Suprapubic skin (tissue), 4 donors: ENCODE data around the gene PTPRJ. TPM values are rescaled to one million over a fixed set of nuclear protein-coding genes. Genes with fewer than 3 reads are reported as not detected.

Experiments
- DNase-seq, 2 donors: peaks; one replicate each; pipeline ENCODE4 v3.0.0-alpha.2; 2019; ENCODE audit warnings: low spot score in 2 of 2
- H3K27ac ChIP-seq: fragments of 200-600 bp; sonication (generic); one replicate; pipeline ENCODE4 v1.5.1; 2019
- H3K27me3 ChIP-seq: fragments of 200-600 bp; sonication (generic); one replicate; pipeline ENCODE4 v1.5.1; 2019
- H3K36me3 ChIP-seq: fragments of 200-600 bp; sonication (generic); one replicate; pipeline ENCODE4 v1.5.1; 2019
- H3K4me1 ChIP-seq: fragments of 200-600 bp; sonication (generic); one replicate; pipeline ENCODE4 v1.5.1; 2019
- H3K4me3 ChIP-seq: fragments of 200-600 bp; sonication (generic); one replicate; pipeline ENCODE4 v1.5.1; 2019; ENCODE audit warnings: mild to moderate bottlenecking
- H3K9me3 ChIP-seq: fragments of 200-600 bp; sonication (generic); one replicate; pipeline ENCODE4 v1.5.1; 2019
- CTCF ChIP-seq, 2 donors: fragments of 200-600 bp in 1 of 2; fragments of 450-650 bp in 1 of 2; sonication (generic) in 1 of 2; IDR thresholded peaks; one replicate each; pipeline ENCODE4 v1.5.1; 2016 to 2019; ENCODE audit warnings: antibody characterized with exemption in 2 of 2, mild to moderate bottlenecking in 1 of 2, moderate library complexity in 1 of 2
- EP300 ChIP-seq: sonication (generic); formaldehyde crosslinking; IDR thresholded peaks from one replicate; pipeline ENCODE4 v1.6.1; 2017; ENCODE audit warnings: antibody characterized with exemption
- POLR2A ChIP-seq, 2 donors: fragments of 450-650 bp; IDR thresholded peaks; one replicate each; pipeline ENCODE4 v1.6.1; 2017; ENCODE audit warnings: antibody characterized with exemption in 2 of 2, mild to moderate bottlenecking in 2 of 2, moderate library complexity in 2 of 2
- POLR2AphosphoS5 ChIP-seq, 3 donors: sonication (generic); formaldehyde crosslinking; IDR thresholded peaks; one replicate each; pipeline ENCODE4 v1.6.1; 2017; ENCODE audit warnings: antibody characterized with exemption in 3 of 3
- WGBS: methylation state at CpG from one replicate; pipeline ENCODE4 v1.1.5; 2018; 5-methylcytosine and 5-hydroxymethylcytosine counted together
- total RNA-seq, 4 donors: library from RNA; depleted of rRNA; stranded (reverse); fragments of >200 nt; gene quantifications; one replicate each; pipeline ENCODE4 v1.1.0, GENCODE V29; 2016

Gene PTPRJ
- total RNA-seq, 4 donors from 2014 or later = 4.0 to 15.5 (median 13.1) TPM

- 58% methylated on average over 4 of the region's 4 CpGs for WGBS
- no peaks in the 10 kb centered on the region for H3K4me1 ChIP-seq
- no peak overlapping the region for H3K4me3 ChIP-seq
- H3K27ac ChIP-seq = no peak overlapping the region
- no peaks in the 10 kb centered on the region for H3K27me3 ChIP-seq
- H3K9me3 ChIP-seq = no peaks in the 10 kb centered on the region
- TF ChIP-seq POLR2AphosphoS5 (IDR thresholded peaks at IDR 0.05) (no peak), EP300 (no peak), POLR2A (IDR thresholded peaks at IDR 0.05) (no peak), CTCF (IDR thresholded peaks at IDR 0.05) (no peak)
- DNase-seq = no peak
- H3K36me3 ChIP-seq = peaks cover 18% of the 10 kb centered on the region
Observed at GRCh38 chr11:48150213-48150612, 169.9 kb downstream of the PTPRJ start.

- Histone ChIP-seq H3K4me3 (no peak overlapping the region), H3K4me1 (no peaks in the 10 kb centered on the region), H3K27ac (no peak overlapping the region), H3K36me3 (peaks cover 21% of the 10 kb centered on the region), H3K27me3 (no peaks in the 10 kb centered on the region), H3K9me3 (no peaks in the 10 kb centered on the region)
- WGBS = 95% methylated on average over 3 of the region's 3 CpGs
- DNase-seq = no peak
- TF ChIP-seq POLR2A (IDR thresholded peaks at IDR 0.05) (no peak), EP300 (no peak), POLR2AphosphoS5 (IDR thresholded peaks at IDR 0.05) (no peak), CTCF (IDR thresholded peaks at IDR 0.05) (no peak)
Observed at GRCh38 chr11:48154151-48154550, 173.8 kb downstream of the PTPRJ start.

- no peak for DNase-seq
- H3K27ac ChIP-seq = no peak overlapping the region
- no peaks in the 10 kb centered on the region for H3K27me3 ChIP-seq
- WGBS = 68% methylated on average over 6 of the region's 6 CpGs
- H3K4me3 ChIP-seq = no peak overlapping the region
- no peaks in the 10 kb centered on the region for H3K9me3 ChIP-seq
- H3K36me3 ChIP-seq = peaks cover 9% of the 10 kb centered on the region
- no peak for TF ChIP-seq CTCF (IDR thresholded peaks at IDR 0.05)
- no peak for TF ChIP-seq EP300
- TF ChIP-seq POLR2AphosphoS5 (IDR thresholded peaks at IDR 0.05) = no peak
- no peak for TF ChIP-seq POLR2A (IDR thresholded peaks at IDR 0.05)
- H3K4me1 ChIP-seq = no peaks in the 10 kb centered on the region
Observed at GRCh38 chr11:48161951-48162884, 181.9 kb downstream of the PTPRJ start.

- Histone ChIP-seq H3K27ac (no peak overlapping the region), H3K36me3 (peaks cover 5% of the 10 kb centered on the region), H3K4me1 (no peaks in the 10 kb centered on the region), H3K4me3 (no peak overlapping the region), H3K9me3 (no peaks in the 10 kb centered on the region), H3K27me3 (no peaks in the 10 kb centered on the region)
- WGBS = 64% methylated on average over 1 of the region's 1 CpG
- no peak for TF ChIP-seq CTCF (IDR thresholded peaks at IDR 0.05)
- no peak for TF ChIP-seq POLR2AphosphoS5 (IDR thresholded peaks at IDR 0.05)
- TF ChIP-seq POLR2A (IDR thresholded peaks at IDR 0.05) = no peak
- TF ChIP-seq EP300 = no peak
- DNase-seq = no peak
Observed at GRCh38 chr11:48162885-48163268, 182.5 kb downstream of the PTPRJ start.

GRCh38 chr11:48163360-48164100 is 183.2 kb downstream of the PTPRJ start:
- H3K36me3 ChIP-seq = peaks cover 5% of the 10 kb centered on the region
- H3K27me3 ChIP-seq = no peaks in the 10 kb centered on the region
- no peak overlapping the region for H3K27ac ChIP-seq
- WGBS = 92% methylated on average over 12 of the region's 12 CpGs
- TF ChIP-seq POLR2A (IDR thresholded peaks at IDR 0.05) (no peak), CTCF (IDR thresholded peaks at IDR 0.05) (no peak), POLR2AphosphoS5 (IDR thresholded peaks at IDR 0.05) (no peak), EP300 (no peak)
- DNase-seq = no peak
- H3K4me1 ChIP-seq = no peaks in the 10 kb centered on the region
- H3K4me3 ChIP-seq = no peak overlapping the region
- H3K9me3 ChIP-seq = no peaks in the 10 kb centered on the region
